Measurements from ENCODE around the gene TOP2A.
"Not testable (repeated sequence)": the region's sequence is repeated elsewhere in the genome, so short reads cannot be mapped to it uniquely, and the experiment has no call there.

TOP2A gene

GRCh38 chr17:40382251-40382650 lies 35.4 kb downstream of the TOP2A start:
- no peaks in the 10 kb centered on the region for H3K79me1 ChIP-seq (replicated peaks; ENCODE audit: low read length, poor library complexity, severe bottlenecking)
- H3K36me3 ChIP-seq (ENCODE audit: control insufficient read depth in 1 of 2, insufficient read depth in 2 of 2, low read depth in 1 of 2, low read length in 2 of 2): no peaks in the 10 kb centered on the region
- no peak for DNase-seq
- H2BK120ac ChIP-seq (ENCODE audit: low read depth, low read length): no peak overlapping the region
- peaks cover 2% of the 10 kb centered on the region for H3K4me1 ChIP-seq (ENCODE audit: control insufficient read depth, insufficient read depth, low read depth, low read length)
- H3K9ac ChIP-seq (ENCODE audit: low read length): no peak overlapping the region
- H3K4ac ChIP-seq (ENCODE audit: low read depth in 1 of 2, low read length in 2 of 2): no peak overlapping the region
- no peak overlapping the region for H2AFZ ChIP-seq (ENCODE audit: low read depth, low read length)
- H3K9me3 ChIP-seq (ENCODE audit: control insufficient read depth, low read length): no peaks in the 10 kb centered on the region
- H4K8ac ChIP-seq (ENCODE audit: low read length): no peak overlapping the region
- H3K14ac ChIP-seq (ENCODE audit: low read length in 2 of 2): no peak overlapping the region
- H3K23ac ChIP-seq (ENCODE audit: low read length in 2 of 2): no peak overlapping the region
- no peak overlapping the region for H2BK15ac ChIP-seq (ENCODE audit: low read depth, poor library complexity, severe bottlenecking)
- no peak overlapping the region for H2BK12ac ChIP-seq (ENCODE audit: low read length in 2 of 2)
- no peak overlapping the region for H3K18ac ChIP-seq (ENCODE audit: low read depth in 1 of 2, low read length in 2 of 2)
- H3K27me3 ChIP-seq (ENCODE audit: control insufficient read depth in 1 of 2, insufficient read depth in 1 of 2, low read length in 2 of 2): no peaks in the 10 kb centered on the region
- 100% methylated on average over 3 of the region's 4 CpGs for WGBS
- no peak overlapping the region for H4K91ac ChIP-seq (ENCODE audit: low read length)
- no peak overlapping the region for H2BK5ac ChIP-seq (ENCODE audit: low read depth, low read length, poor library complexity, severe bottlenecking)
- no peak overlapping the region for H3K4me2 ChIP-seq (ENCODE audit: low read length, poor library complexity, severe bottlenecking)
- no peak overlapping the region for H3K4me3 ChIP-seq (ENCODE audit: insufficient read depth in 1 of 2, low read depth in 1 of 2, low read length in 2 of 2)
- no peak overlapping the region for H2AK5ac ChIP-seq (ENCODE audit: low read length, severe bottlenecking)
- no peak overlapping the region for H3K27ac ChIP-seq (ENCODE audit: low read length, poor library complexity, severe bottlenecking)

- 92% methylated on average over 6 of the region's 7 CpGs for WGBS
Observed at GRCh38 chr17:40378966-40379365, 38.7 kb downstream of the TOP2A start.

DNA sequence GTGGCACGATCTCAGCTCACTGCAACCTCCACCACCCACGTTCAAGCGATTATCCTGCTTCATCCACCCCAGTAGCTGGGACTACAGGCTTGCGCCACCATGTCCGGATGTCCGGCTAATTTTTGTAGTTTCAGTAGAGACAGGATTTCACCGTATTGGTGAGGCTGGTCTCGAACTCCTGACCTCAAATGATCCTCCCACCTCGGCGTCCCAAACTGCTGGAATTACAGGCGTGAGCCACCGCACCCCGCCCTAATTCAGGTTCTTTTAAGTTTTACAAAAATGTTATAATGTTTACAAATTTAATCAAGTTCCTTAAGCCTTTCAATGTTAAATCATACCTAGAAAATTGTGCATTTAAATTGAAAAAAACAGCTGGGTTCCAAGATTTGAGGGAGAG lies 39.9 kb downstream of the TOP2A start:
- Histone ChIP-seq H3K79me1 (replicated peaks; ENCODE audit: low read length, poor library complexity, severe bottlenecking) (no peaks in the 10 kb centered on the region), H3K27ac (ENCODE audit: low read length, poor library complexity, severe bottlenecking) (no peak overlapping the region), H3K4me1 (ENCODE audit: control insufficient read depth, insufficient read depth, low read depth, low read length) (peaks cover 2% of the 10 kb centered on the region), H2AFZ (ENCODE audit: low read depth, low read length) (no peak overlapping the region), H2AK5ac (ENCODE audit: low read length, severe bottlenecking) (no peak overlapping the region), H2BK5ac (ENCODE audit: low read depth, low read length, poor library complexity, severe bottlenecking) (no peak overlapping the region), H2BK120ac (ENCODE audit: low read depth, low read length) (no peak overlapping the region), H3K14ac (ENCODE audit: low read length in 2 of 2) (no peak overlapping the region), H4K91ac (ENCODE audit: low read length) (no peak overlapping the region), H2BK15ac (ENCODE audit: low read depth, poor library complexity, severe bottlenecking) (no peak overlapping the region), H3K4me2 (ENCODE audit: low read length, poor library complexity, severe bottlenecking) (no peak overlapping the region), H3K36me3 (ENCODE audit: control insufficient read depth in 1 of 2, insufficient read depth in 2 of 2, low read depth in 1 of 2, low read length in 2 of 2) (no peaks in the 10 kb centered on the region), H3K4ac (ENCODE audit: low read depth in 1 of 2, low read length in 2 of 2) (no peak overlapping the region), H3K4me3 (ENCODE audit: insufficient read depth in 1 of 2, low read depth in 1 of 2, low read length in 2 of 2) (no peak overlapping the region), H4K8ac (ENCODE audit: low read length) (no peak overlapping the region), H3K27me3 (ENCODE audit: control insufficient read depth in 1 of 2, insufficient read depth in 1 of 2, low read length in 2 of 2) (peaks cover 0 to 4% of the 10 kb centered on the region in 2 experiments), H3K18ac (ENCODE audit: low read depth in 1 of 2, low read length in 2 of 2) (no peak overlapping the region), H3K9ac (ENCODE audit: low read length) (no peak overlapping the region), H2BK12ac (ENCODE audit: low read length in 2 of 2) (no peak overlapping the region), H3K9me3 (ENCODE audit: control insufficient read depth, low read length) (no peaks in the 10 kb centered on the region), H3K23ac (ENCODE audit: low read length in 2 of 2) (no peak overlapping the region)
- WGBS: 92% methylated on average over 7 of the region's 13 CpGs
- DNase-seq: no peak

More at GRCh38 chr17:40378966-40379365, 38.7 kb downstream of the TOP2A start:
- no peaks in the 10 kb centered on the region for H3K79me1 ChIP-seq (replicated peaks; ENCODE audit: low read length, poor library complexity, severe bottlenecking)
- H2BK15ac ChIP-seq (ENCODE audit: low read depth, poor library complexity, severe bottlenecking): no peak overlapping the region
- no peaks in the 10 kb centered on the region for H3K9me3 ChIP-seq (ENCODE audit: control insufficient read depth, low read length)
- no peak overlapping the region for H2BK12ac ChIP-seq (ENCODE audit: low read length in 2 of 2)
- H2AK5ac ChIP-seq (ENCODE audit: low read length, severe bottlenecking): no peak overlapping the region
- no peak overlapping the region for H3K4me3 ChIP-seq (ENCODE audit: insufficient read depth in 1 of 2, low read depth in 1 of 2, low read length in 2 of 2)
- no peak overlapping the region for H3K4ac ChIP-seq (ENCODE audit: low read depth in 1 of 2, low read length in 2 of 2)
- H3K4me2 ChIP-seq (ENCODE audit: low read length, poor library complexity, severe bottlenecking): no peak overlapping the region
- no peak overlapping the region for H3K23ac ChIP-seq (ENCODE audit: low read length in 2 of 2)
- H3K36me3 ChIP-seq (ENCODE audit: control insufficient read depth in 1 of 2, insufficient read depth in 2 of 2, low read depth in 1 of 2, low read length in 2 of 2): no peaks in the 10 kb centered on the region
- H3K27me3 ChIP-seq (ENCODE audit: control insufficient read depth in 1 of 2, insufficient read depth in 1 of 2, low read length in 2 of 2): peaks cover 0 to 4% of the 10 kb centered on the region in 2 experiments
- no peak overlapping the region for H2AFZ ChIP-seq (ENCODE audit: low read depth, low read length)
- H4K91ac ChIP-seq (ENCODE audit: low read length): no peak overlapping the region
- no peak overlapping the region for H2BK5ac ChIP-seq (ENCODE audit: low read depth, low read length, poor library complexity, severe bottlenecking)
- peaks cover 2% of the 10 kb centered on the region for H3K4me1 ChIP-seq (ENCODE audit: control insufficient read depth, insufficient read depth, low read depth, low read length)
- no peak overlapping the region for H3K27ac ChIP-seq (ENCODE audit: low read length, poor library complexity, severe bottlenecking)
- no peak overlapping the region for H2BK120ac ChIP-seq (ENCODE audit: low read depth, low read length)
- H4K8ac ChIP-seq (ENCODE audit: low read length): no peak overlapping the region
- no peak overlapping the region for H3K18ac ChIP-seq (ENCODE audit: low read depth in 1 of 2, low read length in 2 of 2)
- no peak for DNase-seq
- no peak overlapping the region for H3K14ac ChIP-seq (ENCODE audit: low read length in 2 of 2)
- H3K9ac ChIP-seq (ENCODE audit: low read length): no peak overlapping the region

DNA sequence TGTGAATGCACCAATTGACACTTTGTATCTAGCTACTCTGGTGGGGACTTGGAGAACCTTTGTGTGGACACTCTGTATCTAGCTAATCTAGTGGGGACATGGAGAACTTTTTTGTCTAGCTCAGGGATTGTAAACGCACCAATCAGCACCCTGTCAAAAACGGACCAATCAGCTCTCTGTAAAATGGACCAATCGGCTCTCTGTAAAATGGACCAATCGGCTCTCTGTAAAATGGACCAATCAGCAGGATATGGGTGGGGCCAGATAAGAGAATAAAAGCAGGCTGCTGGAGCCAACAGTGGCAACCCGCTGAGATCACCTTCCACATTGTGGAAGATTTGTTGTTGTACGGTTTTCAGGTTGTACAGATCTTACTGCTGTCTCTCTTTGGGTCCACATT lies 41.2 kb downstream of the TOP2A start:
- H3K4ac ChIP-seq (ENCODE audit: low read depth in 1 of 2, low read length in 2 of 2); H3K27ac ChIP-seq (ENCODE audit: low read length, poor library complexity, severe bottlenecking); H3K9ac ChIP-seq (ENCODE audit: low read length); H2BK12ac ChIP-seq (ENCODE audit: low read length in 2 of 2); H2AK5ac ChIP-seq (ENCODE audit: low read length, severe bottlenecking); H2BK15ac ChIP-seq (ENCODE audit: low read depth, poor library complexity, severe bottlenecking); H3K27me3 ChIP-seq (ENCODE audit: control insufficient read depth in 1 of 2, insufficient read depth in 1 of 2, low read length in 2 of 2); H2AFZ ChIP-seq (ENCODE audit: low read depth, low read length); H3K36me3 ChIP-seq (ENCODE audit: control insufficient read depth in 1 of 2, insufficient read depth in 2 of 2, low read depth in 1 of 2, low read length in 2 of 2); H3K4me1 ChIP-seq (ENCODE audit: control insufficient read depth, insufficient read depth, low read depth, low read length); H3K9me3 ChIP-seq (ENCODE audit: control insufficient read depth, low read length); H3K79me1 ChIP-seq (replicated peaks; ENCODE audit: low read length, poor library complexity, severe bottlenecking); H3K4me2 ChIP-seq (ENCODE audit: low read length, poor library complexity, severe bottlenecking); H4K8ac ChIP-seq (ENCODE audit: low read length); H2BK120ac ChIP-seq (ENCODE audit: low read depth, low read length); H4K91ac ChIP-seq (ENCODE audit: low read length); DNase-seq; H3K23ac ChIP-seq (ENCODE audit: low read length in 2 of 2); H3K4me3 ChIP-seq (ENCODE audit: insufficient read depth in 1 of 2, low read depth in 1 of 2, low read length in 2 of 2); H2BK5ac ChIP-seq (ENCODE audit: low read depth, low read length, poor library complexity, severe bottlenecking); H3K18ac ChIP-seq (ENCODE audit: low read depth in 1 of 2, low read length in 2 of 2); H3K14ac ChIP-seq (ENCODE audit: low read length in 2 of 2): not testable (repeated sequence)
- 94% methylated on average over 6 of the region's 6 CpGs for WGBS
